ENCODE results near the gene BAK1. TPM values are rescaled to one million over a fixed set of nuclear protein-coding genes. Genes with fewer than 3 reads are reported as not detected.

BAK1 gene
- total RNA-seq, 1 donor from 2014 or later = 54.8 TPM

DNA sequence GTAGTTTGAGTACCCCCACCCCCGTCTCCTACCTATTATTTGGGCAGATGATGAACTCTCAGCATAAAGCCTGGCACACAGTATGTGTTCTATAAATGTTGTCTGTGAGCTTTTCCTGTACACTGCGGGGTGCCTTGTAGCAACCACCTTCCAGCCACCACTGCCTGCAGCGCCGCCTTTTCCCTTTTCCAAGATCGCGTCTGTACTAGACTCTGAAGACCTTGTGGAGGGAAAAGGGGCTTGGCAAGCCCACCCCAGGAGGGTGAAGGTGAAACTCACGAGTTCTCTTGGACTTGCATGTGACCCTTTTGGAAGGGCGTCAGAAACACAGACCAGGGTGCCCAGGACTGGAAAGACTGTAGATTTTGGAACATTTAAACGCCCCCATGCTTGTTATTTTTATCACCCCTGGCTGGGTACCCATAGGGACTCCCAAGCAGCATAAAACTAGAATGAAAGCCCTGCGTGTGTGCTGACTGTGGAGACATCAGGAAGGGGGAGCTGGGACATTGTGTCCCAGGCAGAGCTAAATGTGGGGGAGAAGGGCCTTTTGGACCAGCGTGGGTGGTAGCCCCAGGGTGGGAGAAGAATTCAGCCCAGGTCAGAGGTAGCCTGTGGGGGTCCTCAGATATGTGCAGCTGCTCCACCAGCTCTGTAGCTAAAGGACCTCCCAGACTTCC, 8.3 kb downstream of the BAK1 start:
- Histone ChIP-seq H3K27ac (ENCODE audit: low read depth, low read length) (peak overlapping the region; percentile 46), H4K20me1 (ENCODE audit: insufficient read depth, low read length) (peaks cover 5% of the 10 kb centered on the region), H3K4me3 (ENCODE audit: insufficient read depth, low read depth, low read length) (peak overlapping the region; percentile 80), H2AFZ (ENCODE audit: low read depth, low read length) (peak overlapping the region; percentile 98), H3K27me3 (ENCODE audit: insufficient read depth, low read length) (no peaks in the 10 kb centered on the region), H3K79me2 (ENCODE audit: insufficient read depth, low read length) (peaks cover 3% of the 10 kb centered on the region), H3K36me3 (ENCODE audit: insufficient read depth, low read length) (peaks cover 16% of the 10 kb centered on the region), H3K4me1 (ENCODE audit: insufficient read depth, low read length) (peaks cover 5% of the 10 kb centered on the region), H3K4me2 (ENCODE audit: low read length) (peak overlapping the region; percentile 100), H3K9ac (ENCODE audit: low read length) (peak overlapping the region; percentile 79), H3K9me3 (ENCODE audit: insufficient read depth, low read depth, low read length) (no peaks in the 10 kb centered on the region)
- H3K4me3 Mint-ChIP-seq (ENCODE audit: unreplicated experiment) = peak overlapping the region; percentile 87
- H3K27me3 Mint-ChIP-seq (ENCODE audit: low read depth, unreplicated experiment) = no peaks in the 10 kb centered on the region
- peak overlapping the region; percentile 41 for H3K27ac Mint-ChIP-seq (ENCODE audit: unreplicated experiment)
- H3K36me3 Mint-ChIP-seq (ENCODE audit: low read depth, unreplicated experiment) = peaks cover 25% of the 10 kb centered on the region
- H3K4me1 Mint-ChIP-seq (ENCODE audit: low read depth, unreplicated experiment) = peaks cover 11% of the 10 kb centered on the region
- no peak for TF ChIP-seq EZH2 (IDR thresholded peaks at IDR 0.05; ENCODE audit: insufficient read depth, low read length)
- no peak for TF ChIP-seq CTCF (IDR thresholded peaks at IDR 0.05; ENCODE audit: insufficient read depth, low read depth, low read length)
- FAIRE-seq (no peak), DNase-seq (ENCODE audit: low read depth) (no peak)
- no peaks in the 10 kb centered on the region for H3K9me3 Mint-ChIP-seq (ENCODE audit: unreplicated experiment)

DNA sequence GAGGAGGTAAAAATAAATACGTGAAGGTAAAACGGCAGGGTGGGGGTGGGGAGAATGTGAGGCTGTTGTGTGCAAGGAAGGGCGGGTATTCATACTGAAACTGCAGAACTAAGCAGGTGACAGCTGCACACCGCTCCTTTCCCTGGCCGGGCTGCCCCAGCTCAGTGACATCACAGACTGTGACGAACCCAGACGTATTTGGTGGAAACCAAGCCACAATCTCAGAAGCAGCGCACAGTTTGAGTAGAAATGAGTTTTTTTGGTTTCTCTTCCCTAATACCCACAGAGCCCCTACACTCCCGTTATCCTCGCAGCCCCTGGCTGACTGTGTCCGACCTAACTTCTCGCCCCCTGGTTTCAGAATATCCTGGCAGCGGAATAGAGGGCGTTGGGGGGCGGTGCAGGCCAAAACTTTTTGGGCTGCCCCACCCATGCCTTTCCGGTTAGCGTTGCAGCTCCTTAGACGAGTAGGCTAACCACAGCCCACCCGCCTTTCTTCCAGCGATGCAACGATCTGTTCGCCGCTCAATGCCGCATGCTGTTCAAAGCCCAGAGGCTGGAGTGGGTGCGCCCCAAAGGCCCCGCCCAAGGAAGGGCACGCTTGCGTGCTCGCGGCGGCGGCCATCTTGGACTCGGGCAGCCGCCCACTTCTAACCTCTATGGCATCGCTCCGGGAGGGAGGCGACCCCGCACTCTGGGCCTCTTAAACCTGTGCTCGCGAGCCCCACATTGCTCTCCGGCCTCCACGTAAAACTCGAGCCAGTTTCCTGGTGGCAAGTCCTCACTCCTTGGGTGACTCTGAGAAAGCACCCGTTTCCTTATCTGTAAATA, 9.1 kb downstream of the BAK1 start:
- H3K4me3 Mint-ChIP-seq (ENCODE audit: unreplicated experiment) = peak overlapping the region; percentile 87
- H3K4me1 Mint-ChIP-seq (ENCODE audit: low read depth, unreplicated experiment) = peaks cover 13% of the 10 kb centered on the region
- H3K36me3 Mint-ChIP-seq (ENCODE audit: low read depth, unreplicated experiment) = peaks cover 27% of the 10 kb centered on the region
- H3K27me3 ChIP-seq (ENCODE audit: insufficient read depth, low read length) = no peaks in the 10 kb centered on the region
- H2AFZ ChIP-seq (ENCODE audit: low read depth, low read length) = peak overlapping the region; percentile 98
- peak overlapping the region; percentile 80 for H3K4me3 ChIP-seq (ENCODE audit: insufficient read depth, low read depth, low read length)
- H3K9ac ChIP-seq (ENCODE audit: low read length) = peak overlapping the region; percentile 79
- H3K4me1 ChIP-seq (ENCODE audit: insufficient read depth, low read length) = peaks cover 5% of the 10 kb centered on the region
- peaks cover 15% of the 10 kb centered on the region for H3K36me3 ChIP-seq (ENCODE audit: insufficient read depth, low read length)
- H3K27ac Mint-ChIP-seq (ENCODE audit: unreplicated experiment) = peak overlapping the region; percentile 94
- no peak for TF ChIP-seq EZH2 (IDR thresholded peaks at IDR 0.05; ENCODE audit: insufficient read depth, low read length)
- no peak for TF ChIP-seq CTCF (IDR thresholded peaks at IDR 0.05; ENCODE audit: insufficient read depth, low read depth, low read length)
- H3K27ac ChIP-seq (ENCODE audit: low read depth, low read length) = peak overlapping the region; percentile 46
- no peaks in the 10 kb centered on the region for H3K9me3 ChIP-seq (ENCODE audit: insufficient read depth, low read depth, low read length)
- H3K9me3 Mint-ChIP-seq (ENCODE audit: unreplicated experiment) = no peaks in the 10 kb centered on the region
- peak overlapping the region; percentile 100 for H3K4me2 ChIP-seq (ENCODE audit: low read length)
- H3K79me2 ChIP-seq (ENCODE audit: insufficient read depth, low read length) = no peaks in the 10 kb centered on the region
- peaks cover 5% of the 10 kb centered on the region for H4K20me1 ChIP-seq (ENCODE audit: insufficient read depth, low read length)
- peak; percentile 59 for DNase-seq (ENCODE audit: low read depth)
- H3K27me3 Mint-ChIP-seq (ENCODE audit: low read depth, unreplicated experiment) = no peaks in the 10 kb centered on the region
- no peak for FAIRE-seq
